Suprapubic skin (tissue), 4 donors: ENCODE measurements around the gene PGA3.

Experiments used
- POLR2A ChIP-seq, 2 donors: fragments of 450-650 bp; IDR thresholded peaks; one replicate each; pipeline ENCODE4 v1.6.1; 2017; ENCODE audit warnings: antibody characterized with exemption in 2 of 2, mild to moderate bottlenecking in 2 of 2, moderate library complexity in 2 of 2
- POLR2AphosphoS5 ChIP-seq, 3 donors: sonication (generic); formaldehyde crosslinking; IDR thresholded peaks; one replicate each; pipeline ENCODE4 v1.6.1; 2017; ENCODE audit warnings: antibody characterized with exemption in 3 of 3
- TF ChIP-seq, protein P1 (sequence below), 2 donors: fragments of 200-600 bp in 1 of 2; fragments of 450-650 bp in 1 of 2; sonication (generic) in 1 of 2; IDR thresholded peaks; one replicate each; pipeline ENCODE4 v1.5.1; 2016 to 2019; ENCODE audit warnings: antibody characterized with exemption in 2 of 2, mild to moderate bottlenecking in 1 of 2, moderate library complexity in 1 of 2

DNA sequence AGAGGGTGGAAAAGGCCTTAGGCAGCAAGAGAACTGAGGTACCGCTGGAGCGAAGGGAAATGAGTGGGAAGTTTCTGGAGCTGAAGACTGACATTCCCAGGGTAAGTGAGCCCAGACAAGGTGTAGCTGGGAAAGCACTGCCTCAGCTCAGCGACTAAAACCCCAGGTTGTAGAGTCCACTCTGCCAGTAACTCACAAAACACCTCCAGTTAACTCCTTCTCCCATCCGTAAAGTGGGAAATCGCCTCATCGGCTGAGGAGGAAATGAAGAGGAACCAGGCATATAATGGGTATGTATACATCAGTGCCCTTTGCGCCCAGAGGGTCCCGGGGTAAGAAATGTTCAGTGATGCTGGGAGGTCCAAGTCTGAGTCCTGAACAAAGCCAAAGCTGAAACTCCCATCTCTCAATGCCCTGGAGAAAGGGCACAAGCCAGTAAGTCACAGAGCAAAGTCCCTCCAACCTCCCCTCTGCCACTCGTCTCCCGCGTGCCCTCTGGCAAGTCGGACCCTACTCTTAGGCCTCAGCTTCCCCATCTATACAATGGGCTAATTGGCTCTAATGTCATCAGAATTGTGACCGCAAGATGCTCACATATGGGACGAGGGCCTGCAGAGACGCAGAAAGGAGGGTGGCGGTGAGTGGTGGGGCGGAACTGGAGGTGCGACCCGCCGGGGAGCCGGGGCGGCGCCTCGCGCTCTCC, 42.7 kb upstream of the PGA3 start:
- TF ChIP-seq POLR2AphosphoS5 (IDR thresholded peaks at IDR 0.05) (peak in 1 of 3 donors; percentile 61), POLR2A (IDR thresholded peaks at IDR 0.05) (no peak)
- TF ChIP-seq, protein P1, sequence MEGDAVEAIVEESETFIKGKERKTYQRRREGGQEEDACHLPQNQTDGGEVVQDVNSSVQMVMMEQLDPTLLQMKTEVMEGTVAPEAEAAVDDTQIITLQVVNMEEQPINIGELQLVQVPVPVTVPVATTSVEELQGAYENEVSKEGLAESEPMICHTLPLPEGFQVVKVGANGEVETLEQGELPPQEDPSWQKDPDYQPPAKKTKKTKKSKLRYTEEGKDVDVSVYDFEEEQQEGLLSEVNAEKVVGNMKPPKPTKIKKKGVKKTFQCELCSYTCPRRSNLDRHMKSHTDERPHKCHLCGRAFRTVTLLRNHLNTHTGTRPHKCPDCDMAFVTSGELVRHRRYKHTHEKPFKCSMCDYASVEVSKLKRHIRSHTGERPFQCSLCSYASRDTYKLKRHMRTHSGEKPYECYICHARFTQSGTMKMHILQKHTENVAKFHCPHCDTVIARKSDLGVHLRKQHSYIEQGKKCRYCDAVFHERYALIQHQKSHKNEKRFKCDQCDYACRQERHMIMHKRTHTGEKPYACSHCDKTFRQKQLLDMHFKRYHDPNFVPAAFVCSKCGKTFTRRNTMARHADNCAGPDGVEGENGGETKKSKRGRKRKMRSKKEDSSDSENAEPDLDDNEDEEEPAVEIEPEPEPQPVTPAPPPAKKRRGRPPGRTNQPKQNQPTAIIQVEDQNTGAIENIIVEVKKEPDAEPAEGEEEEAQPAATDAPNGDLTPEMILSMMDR (IDR thresholded peaks at IDR 0.05) = no peak
